ENCODE results near the gene AQP12A.

Gene AQP12A

GRCh38 chr2:240707043-240707756 is 15.5 kb downstream of the AQP12A start:
- DNase-seq (ENCODE audit: low read depth) = no peak

DNA sequence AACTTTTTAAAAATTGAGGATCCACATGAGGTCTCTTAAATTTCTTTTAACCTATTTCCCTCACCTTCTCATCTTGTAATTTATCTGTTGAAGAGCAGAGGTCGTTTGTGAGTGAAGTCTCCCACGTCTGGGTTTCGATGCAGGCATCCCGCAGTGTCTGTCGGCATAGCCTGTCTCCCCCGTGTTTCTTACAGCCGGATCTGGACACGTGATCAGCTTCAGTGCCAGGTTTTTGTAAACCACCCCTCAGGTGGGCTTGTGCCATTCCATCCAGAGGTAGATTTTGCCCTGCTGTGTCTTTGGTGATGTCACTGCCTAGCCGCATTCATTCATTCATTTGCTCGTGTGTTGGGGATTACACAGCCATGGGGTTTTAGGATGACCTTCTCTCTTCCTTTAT is 16.2 kb downstream of the AQP12A start:
- no peak for DNase-seq (ENCODE audit: low read depth)

GRCh38 chr2:240708457-240708856 is 16.8 kb downstream of the AQP12A start:
- no peak for DNase-seq (ENCODE audit: low read depth)

- DNase-seq (ENCODE audit: low read depth) = no peak
These were observed 19.6 kb downstream of the AQP12A start for GRCh38 chr2:240711296-240711695.

- no peak for DNase-seq (ENCODE audit: low read depth)
These were observed 20.0 kb downstream of the AQP12A start for GRCh38 chr2:240711701-240712100.

DNA sequence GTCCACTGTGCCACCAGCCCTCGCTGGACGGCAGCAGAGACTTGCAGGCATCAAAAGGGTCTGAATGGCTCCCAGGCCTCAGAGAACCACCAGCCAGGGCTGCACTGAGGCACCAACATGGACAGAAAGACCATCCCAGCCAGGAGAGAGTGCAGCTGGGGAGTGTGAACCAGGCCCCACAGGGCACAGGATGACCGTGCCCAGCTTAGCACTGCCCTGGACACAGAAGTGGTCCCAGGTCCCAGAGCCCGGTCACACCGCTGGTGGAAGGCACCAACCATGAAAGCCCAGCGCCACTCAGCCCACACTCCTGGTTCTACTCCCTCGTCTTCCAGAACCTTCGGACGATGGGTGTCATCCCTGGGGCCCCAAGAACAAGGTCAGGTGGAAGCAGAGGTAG is 20.5 kb downstream of the AQP12A start:
- DNase-seq (ENCODE audit: low read depth) = no peak

- DNase-seq (ENCODE audit: low read depth) = no peak
These were observed 21.6 kb downstream of the AQP12A start for GRCh38 chr2:240713071-240713927.

- DNase-seq (ENCODE audit: low read depth) = no peak
These were observed 22.5 kb downstream of the AQP12A start for GRCh38 chr2:240713928-240714746.

- no peak for DNase-seq (ENCODE audit: low read depth)
These were observed 23.4 kb downstream of the AQP12A start for GRCh38 chr2:240714747-240715725.

DNA sequence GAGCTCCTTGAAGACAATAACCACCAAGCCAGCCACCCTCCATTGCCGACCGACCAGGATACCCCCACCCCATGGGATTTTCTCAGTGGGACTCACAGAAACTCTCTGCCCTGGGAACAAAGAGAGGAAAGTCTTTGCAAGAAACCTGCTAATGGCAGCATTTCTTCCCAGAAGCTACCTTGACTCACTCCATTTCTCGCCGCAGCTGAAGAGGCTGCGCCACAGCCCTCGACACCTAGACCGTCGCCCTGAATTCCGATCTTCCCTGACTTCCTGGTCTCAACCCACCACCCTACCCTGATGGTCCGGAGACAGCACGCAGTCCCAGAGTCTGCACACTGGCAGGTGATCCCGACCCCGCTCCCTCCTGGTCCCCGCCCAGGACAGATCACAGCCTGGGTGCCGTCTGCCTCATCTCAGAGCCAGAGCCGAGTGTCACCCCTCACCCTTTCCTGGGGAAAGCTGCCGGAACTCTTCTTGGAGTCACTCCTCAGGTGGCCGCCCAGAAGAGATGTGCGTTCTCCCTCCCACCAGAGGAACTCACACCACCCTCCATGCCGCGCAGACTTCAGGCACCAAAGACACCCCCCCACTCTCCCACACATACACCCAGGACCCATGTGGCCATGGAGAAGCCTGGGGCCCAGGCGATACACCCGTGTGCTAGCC is 24.6 kb downstream of the AQP12A start:
- DNase-seq (ENCODE audit: low read depth) = no peak

- no peak for DNase-seq (ENCODE audit: low read depth)
These were observed 25.5 kb downstream of the AQP12A start for GRCh38 chr2:240717181-240717641.

GRCh38 chr2:240717681-240718581 is 26.3 kb downstream of the AQP12A start:
- no peak for DNase-seq (ENCODE audit: low read depth)

- DNase-seq (ENCODE audit: low read depth) = no peak
These were observed 27.3 kb downstream of the AQP12A start for GRCh38 chr2:240718896-240719490.

GRCh38 chr2:240719676-240720545 is 28.2 kb downstream of the AQP12A start:
- no peak for DNase-seq (ENCODE audit: low read depth)

DNA sequence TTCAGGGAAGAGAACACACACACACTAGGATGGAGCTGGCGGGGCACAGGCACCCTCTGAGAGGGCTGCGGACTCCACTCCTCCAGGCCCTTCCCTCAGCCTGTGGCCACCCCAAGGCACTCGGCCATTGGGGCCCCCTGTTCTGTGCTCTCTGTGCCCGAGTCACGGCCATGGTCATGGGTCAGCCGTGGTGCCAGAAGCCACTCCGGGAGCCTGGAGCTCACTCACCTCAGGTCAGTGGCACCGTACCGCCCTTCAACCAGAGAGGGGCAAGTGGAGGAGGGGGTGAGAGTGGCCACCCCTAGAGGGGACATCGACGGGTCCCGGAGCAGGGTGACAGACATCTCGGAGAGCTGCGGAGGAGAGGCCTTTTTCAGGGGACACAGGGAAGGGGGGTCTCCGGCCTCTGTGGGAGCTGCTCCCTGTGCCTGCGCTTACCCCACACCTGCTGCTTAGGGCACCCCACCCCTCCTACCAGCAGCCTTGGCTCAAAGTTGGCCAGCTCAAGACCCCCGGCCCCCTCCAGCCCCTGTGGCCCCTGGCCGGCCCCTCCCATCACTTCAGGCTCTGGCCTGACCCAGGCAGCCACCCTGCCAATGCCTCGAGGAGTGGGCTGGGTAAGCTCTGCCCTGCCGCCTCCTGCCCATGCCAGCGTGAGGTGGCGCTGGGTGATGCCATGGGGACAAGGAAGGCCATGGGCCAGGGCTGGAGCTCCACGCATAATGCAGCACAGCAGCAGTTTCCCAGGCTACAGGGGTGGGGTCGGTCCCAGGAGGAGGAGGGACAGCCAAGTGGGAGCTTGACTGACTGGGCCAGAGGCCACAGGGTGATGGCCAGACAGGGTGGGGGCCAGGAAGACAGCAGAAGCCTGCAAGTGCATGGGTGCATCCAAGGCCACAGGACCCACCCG is 29.3 kb downstream of the AQP12A start:
- no peak for DNase-seq (ENCODE audit: low read depth)

DNA sequence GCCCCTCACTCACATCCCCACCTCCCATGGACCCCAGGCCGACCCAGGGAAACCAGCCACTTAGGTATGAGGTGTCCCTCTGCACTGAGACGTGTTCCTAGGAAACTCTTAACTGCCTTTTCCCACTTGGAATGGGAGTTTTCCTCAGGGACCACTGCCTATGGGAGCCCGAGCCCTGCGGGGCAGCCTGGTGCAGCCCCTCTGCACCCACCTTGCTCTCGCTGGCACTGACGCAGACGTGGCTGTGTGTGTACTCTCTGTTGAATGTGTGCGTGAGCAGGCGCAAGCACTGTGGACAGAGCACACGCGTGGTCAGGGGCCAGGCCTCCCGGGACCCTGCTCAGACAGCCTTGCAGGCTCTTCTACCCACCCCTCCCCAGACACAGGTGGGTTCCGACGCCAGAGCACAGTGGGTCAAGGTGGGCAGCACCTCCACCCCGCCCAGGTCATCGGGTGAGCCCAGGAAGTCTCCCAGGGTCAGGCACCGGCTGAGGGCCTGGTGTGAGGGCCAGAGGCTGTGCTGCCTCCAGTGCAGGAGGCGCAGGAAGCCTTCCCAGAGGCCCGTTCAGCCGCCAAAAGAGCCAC is 30.0 kb downstream of the AQP12A start:
- DNase-seq (ENCODE audit: low read depth) = no peak

DNA sequence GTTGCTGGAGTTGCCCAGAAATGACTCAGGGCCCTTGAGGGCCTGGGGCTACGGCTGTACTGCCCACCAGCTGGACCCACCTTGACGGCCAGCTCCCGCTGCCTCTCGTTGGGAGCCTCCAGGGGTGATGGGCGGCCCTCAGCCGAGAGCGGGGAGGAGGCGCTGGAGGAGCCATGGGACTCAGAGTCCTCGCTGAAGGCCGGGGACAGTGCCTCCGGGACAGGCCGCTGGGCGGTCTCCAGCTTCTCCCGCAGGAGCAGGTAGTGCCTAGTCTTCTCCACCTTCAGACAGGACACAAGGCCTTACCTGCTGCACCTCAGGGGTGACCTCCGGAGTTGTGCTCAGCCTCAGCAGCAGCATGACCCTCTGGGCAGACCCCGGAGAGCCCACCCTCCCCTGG is 30.7 kb downstream of the AQP12A start:
- DNase-seq (ENCODE audit: low read depth) = no peak

Measured in fibroblast of gingiva (primary cell).